ENCODE data around the gene SLC38A2. TPM values are rescaled to one million over a fixed set of nuclear protein-coding genes. Genes with fewer than 3 reads are reported as not detected.

Gene SLC38A2
- total RNA-seq, 1 experiment from 2014 or later = 453 TPM

DNA sequence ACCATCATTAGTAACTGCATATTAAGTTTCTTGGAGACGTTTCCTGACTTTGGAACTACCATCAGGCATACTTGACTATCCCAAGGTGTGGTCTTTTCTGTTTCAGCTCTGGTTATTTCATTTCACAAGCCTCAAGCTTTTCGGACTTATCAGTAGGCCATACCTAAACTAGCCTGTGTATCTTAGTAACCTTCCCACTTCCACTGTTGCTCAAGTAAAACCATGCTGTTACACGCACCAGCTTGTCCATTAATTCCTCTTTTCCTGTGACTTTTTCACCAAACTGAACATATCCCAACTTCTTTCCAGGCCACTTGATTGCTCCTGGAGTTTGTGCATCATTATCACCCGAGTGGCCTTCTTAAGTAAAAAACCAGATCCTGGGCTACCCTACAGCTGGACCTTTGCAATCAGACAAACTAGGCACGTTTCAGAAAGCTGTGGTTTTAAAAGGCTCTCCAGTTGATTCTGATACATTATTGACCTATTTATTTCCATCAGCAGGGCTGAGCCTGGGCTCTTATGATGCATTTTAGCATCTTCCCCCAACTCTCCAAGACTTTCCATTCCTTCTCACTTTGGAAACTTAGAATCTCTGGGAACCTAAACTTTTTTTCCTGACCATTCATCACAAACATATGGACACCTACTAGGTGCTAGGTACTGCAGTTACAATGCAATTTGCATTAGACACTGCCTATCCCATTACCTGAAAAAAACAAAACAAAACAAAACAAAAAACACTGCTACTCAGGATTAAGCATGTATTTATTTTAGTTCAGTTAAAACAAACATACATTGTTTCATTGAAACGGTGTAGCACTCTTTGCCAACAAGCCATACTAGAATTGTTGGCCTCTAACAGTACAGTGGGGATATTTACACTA is 14.9 kb downstream of the SLC38A2 start:
- Histone ChIP-seq H3K9me3 (ENCODE audit: control insufficient read depth, low read depth, low read length) (no peaks in the 10 kb centered on the region), H2AK5ac (ENCODE audit: insufficient read length, low read length) (no peak overlapping the region), H3K79me1 (ENCODE audit: insufficient read depth, low read depth, low read length, poor library complexity, severe bottlenecking) (no peaks in the 10 kb centered on the region), H3K27ac (ENCODE audit: insufficient read length, low read depth, low read length) (peak overlapping the region; percentile 53), H3K56ac (ENCODE audit: insufficient read length, low read depth, low read length) (no peak overlapping the region), H3K9ac (ENCODE audit: extremely low read depth, insufficient read length, low read length) (no peak overlapping the region), H3K27me3 (ENCODE audit: insufficient read depth, low read length) (no peaks in the 10 kb centered on the region), H4K91ac (ENCODE audit: insufficient read length, low read depth, low read length) (no peak overlapping the region), H3K79me2 (ENCODE audit: insufficient read depth, low read length) (no peaks in the 10 kb centered on the region), H3K4ac (ENCODE audit: low read depth, low read length) (no peak overlapping the region), H2BK20ac (ENCODE audit: low read depth, low read length, poor library complexity, severe bottlenecking) (no peak overlapping the region), H2BK15ac (ENCODE audit: low read depth, low read length) (no peak overlapping the region), H4K5ac (ENCODE audit: insufficient read length, low read depth, low read length) (no peak overlapping the region), H4K8ac (replicated peaks; ENCODE audit: insufficient read length, low read depth, low read length) (no peak overlapping the region), H2BK12ac (ENCODE audit: insufficient read length, low read depth, low read length) (no peak overlapping the region), H2AFZ (ENCODE audit: low read length) (no peak overlapping the region), H3T11ph (ENCODE audit: low read length) (no peak overlapping the region), H4K20me1 (ENCODE audit: control insufficient read depth, insufficient read depth, insufficient read length) (no peaks in the 10 kb centered on the region), H3K4me1 (ENCODE audit: insufficient read depth, low read length) (no peaks in the 10 kb centered on the region), H3K18ac (ENCODE audit: insufficient read length, low read depth, low read length) (no peak overlapping the region), H3K23me2 (ENCODE audit: insufficient read length, low read depth, low read length, poor library complexity, severe bottlenecking) (no peaks in the 10 kb centered on the region), H3K14ac (ENCODE audit: insufficient read depth, low read length) (no peak overlapping the region), H2BK120ac (ENCODE audit: low read depth, low read length, poor library complexity, severe bottlenecking) (no peak overlapping the region), H2BK5ac (ENCODE audit: insufficient read length, low read length) (no peak overlapping the region), H3K23ac (ENCODE audit: insufficient read length, low read depth, low read length) (no peak overlapping the region), H3K4me2 (ENCODE audit: insufficient read depth, insufficient read length, low read length) (no peak overlapping the region)
- peaks cover 5 to 9% of the 10 kb centered on the region in 2 experiments for H3K4me1 Mint-ChIP-seq
- TF ChIP-seq CTCF (conservative IDR thresholded peaks at IDR 0.05) = no peak
- no peak overlapping the region for H3K4me3 Mint-ChIP-seq
- no CpG with 5 or more reads among the region's 6 CpGs for WGBS (ENCODE audit: extremely low coverage, insufficient read length, low lambda C conversion rate)
- peaks cover 28 to 40% (median 39%) of the 10 kb centered on the region in 3 experiments for H3K36me3 Mint-ChIP-seq (ENCODE audit: insufficient read depth in 1 of 3, low read depth in 3 of 3)
- no peaks in the 10 kb centered on the region for H3K9me3 Mint-ChIP-seq
- no peak for DNase-seq
- H3K27ac Mint-ChIP-seq = peak overlapping the region in 2 of 3 experiments; percentile 25 to 66; a peak in 5 of 7 replicates
- H3K27me3 Mint-ChIP-seq (ENCODE audit: low read depth) = peaks cover 2% of the 10 kb centered on the region; the same call in 1 of the 2 replicates
